Effector memory CD8-positive, alpha-beta T cell (primary cell): Measurements from ENCODE around the gene EXO1.
"Not testable (repeated sequence)": the region's sequence is repeated elsewhere in the genome, so short reads cannot be mapped to it uniquely, and the experiment has no call there.

Source experiments
- ATAC-seq: fragments of 150-1000 bp; cut with Tn5 transposase; replicated peaks from 2 replicates; pipeline ENCODE4 v1.10.0; 2021; ENCODE audit warnings: mild to moderate bottlenecking, moderate library complexity
- DNase-seq, 3 experiments: peaks; one replicate each; pipeline ENCODE4 v3.0.0; 2021
- H3K27ac Mint-ChIP-seq, 2 donors: one replicate each; pipeline ENCODE4 v1.8.0; 2022; ENCODE audit warnings: mild to moderate bottlenecking in 2 of 2, mixed read lengths in 2 of 2, moderate library complexity in 2 of 2
- H3K27me3 Mint-ChIP-seq, 2 donors: one replicate each; pipeline ENCODE4 v1.8.0; 2022; ENCODE audit warnings: mixed read lengths in 2 of 2
- H3K36me3 Mint-ChIP-seq: one replicate; pipeline ENCODE4 v1.8.0; 2022; ENCODE audit warnings: mild to moderate bottlenecking, moderate library complexity, mixed read lengths; ENCODE audit not compliant: insufficient read depth
- H3K4me1 Mint-ChIP-seq, 2 donors: one replicate each; pipeline ENCODE4 v1.8.0; 2022; ENCODE audit warnings: low read depth in 2 of 2, mixed read lengths in 2 of 2
- H3K4me3 Mint-ChIP-seq, 2 donors: one replicate each; pipeline ENCODE4 v1.8.0; 2022; ENCODE audit warnings: mild to moderate bottlenecking in 2 of 2, mixed read lengths in 2 of 2, moderate library complexity in 2 of 2
- H3K9me3 Mint-ChIP-seq, 2 donors: one replicate each; pipeline ENCODE4 v1.8.0; 2022; ENCODE audit warnings: mixed read lengths in 2 of 2
- total RNA-seq, 9 experiments: gene quantifications; one replicate each; lab custom pipeline; 2026; lab: John Stamatoyannopoulos, UW

EXO1 gene
- 0.63 to 7.4 (median 2.7) reads per million in 9 experiments for total RNA-seq

- no peaks in the 10 kb centered on the region for H3K27me3 Mint-ChIP-seq
- no peaks in the 10 kb centered on the region for H3K9me3 Mint-ChIP-seq
- peak within 1 kb of the TSS; percentile 98 to 100 for H3K27ac Mint-ChIP-seq
- ATAC-seq = peak; percentile 97
- peak; percentile 84 to 92 (median 86) for DNase-seq
- peak within 1 kb of the TSS; percentile 98 for H3K4me3 Mint-ChIP-seq
- H3K4me1 Mint-ChIP-seq = peaks cover 11 to 15% of the 10 kb centered on the region in 2 donors
- H3K36me3 Mint-ChIP-seq = peaks cover 7% of the 10 kb centered on the region
Observed at GRCh38 chr1:241847796-241848685, at the start of gene EXO1. EXO1 (plus strand) TSS chr1:241848204; CDS start chr1:241850426, 2,222 bp downstream.

GRCh38 chr1:241799416-241799815 is 48.6 kb upstream of the EXO1 start:
- ATAC-seq = no peak
- Mint-ChIP-seq H3K9me3 (no peaks in the 10 kb centered on the region), H3K36me3 (no peaks in the 10 kb centered on the region), H3K27me3 (peaks cover 12 to 27% of the 10 kb centered on the region in 2 donors), H3K27ac (no peak overlapping the region), H3K4me1 (no peaks in the 10 kb centered on the region), H3K4me3 (no peak overlapping the region)
- DNase-seq = no peak

- H3K4me1 Mint-ChIP-seq = no peaks in the 10 kb centered on the region
- H3K9me3 Mint-ChIP-seq = no peaks in the 10 kb centered on the region
- no peaks in the 10 kb centered on the region for H3K36me3 Mint-ChIP-seq
- H3K27me3 Mint-ChIP-seq = peaks cover 2 to 20% of the 10 kb centered on the region in 2 donors
- no peak for ATAC-seq
- no peak overlapping the region for H3K4me3 Mint-ChIP-seq
- H3K27ac Mint-ChIP-seq = no peak overlapping the region
- DNase-seq = no peak
Observed at GRCh38 chr1:241800640-241801039, 47.4 kb upstream of the EXO1 start.

GRCh38 chr1:241802863-241803262 is 45.1 kb upstream of the EXO1 start:
- DNase-seq = no peak
- no peak for ATAC-seq
- Mint-ChIP-seq H3K27me3 (peaks cover 0 to 17% of the 10 kb centered on the region in 2 donors), H3K4me1 (no peaks in the 10 kb centered on the region), H3K9me3 (no peaks in the 10 kb centered on the region), H3K36me3 (no peaks in the 10 kb centered on the region), H3K27ac (no peak overlapping the region), H3K4me3 (no peak overlapping the region)

- not testable (repeated sequence) for ATAC-seq, H3K27ac Mint-ChIP-seq, H3K4me3 Mint-ChIP-seq, H3K36me3 Mint-ChIP-seq, H3K9me3 Mint-ChIP-seq, H3K4me1 Mint-ChIP-seq, DNase-seq
- peaks cover 0 to 17% of the 10 kb centered on the region in 2 donors for H3K27me3 Mint-ChIP-seq
Observed at GRCh38 chr1:241804706-241805105, 43.3 kb upstream of the EXO1 start.

- no peak overlapping the region for H3K27ac Mint-ChIP-seq
Observed at GRCh38 chr1:241808265-241808664, 39.7 kb upstream of the EXO1 start.

GRCh38 chr1:241810769-241811405 is 37.1 kb upstream of the EXO1 start:
- Mint-ChIP-seq H3K4me3 (no peak overlapping the region), H3K27me3 (peaks cover 9 to 14% of the 10 kb centered on the region in 2 donors), H3K9me3 (no peaks in the 10 kb centered on the region), H3K27ac (no peak overlapping the region), H3K36me3 (no peaks in the 10 kb centered on the region), H3K4me1 (no peaks in the 10 kb centered on the region)
- DNase-seq (no peak), ATAC-seq (no peak)

More at GRCh38 chr1:241808265-241808664, 39.7 kb upstream of the EXO1 start:
- no peaks in the 10 kb centered on the region for H3K36me3 Mint-ChIP-seq
- H3K4me3 Mint-ChIP-seq = no peak overlapping the region
- ATAC-seq = no peak
- DNase-seq = no peak
- no peaks in the 10 kb centered on the region for H3K9me3 Mint-ChIP-seq
- H3K4me1 Mint-ChIP-seq = no peaks in the 10 kb centered on the region
- H3K27me3 Mint-ChIP-seq = peaks cover 7 to 9% of the 10 kb centered on the region in 2 donors

- Mint-ChIP-seq H3K36me3 (no peaks in the 10 kb centered on the region), H3K4me3 (no peak overlapping the region), H3K27ac (no peak overlapping the region), H3K4me1 (no peaks in the 10 kb centered on the region), H3K9me3 (no peaks in the 10 kb centered on the region), H3K27me3 (peaks cover 16 to 30% of the 10 kb centered on the region in 2 donors)
- DNase-seq = no peak
- no peak for ATAC-seq
Observed at GRCh38 chr1:241813768-241814320, 34.2 kb upstream of the EXO1 start.

GRCh38 chr1:241816008-241816407 is 32.0 kb upstream of the EXO1 start:
- Mint-ChIP-seq H3K4me3 (no peak overlapping the region), H3K9me3 (no peaks in the 10 kb centered on the region), H3K27ac (no peak overlapping the region), H3K4me1 (no peaks in the 10 kb centered on the region), H3K27me3 (peaks cover 16 to 30% of the 10 kb centered on the region in 2 donors), H3K36me3 (no peaks in the 10 kb centered on the region)
- DNase-seq (no peak), ATAC-seq (no peak)

- Mint-ChIP-seq H3K27me3 (peaks cover 7 to 30% of the 10 kb centered on the region in 2 donors), H3K36me3 (no peaks in the 10 kb centered on the region), H3K27ac (no peak overlapping the region), H3K4me1 (no peaks in the 10 kb centered on the region), H3K4me3 (no peak overlapping the region), H3K9me3 (no peaks in the 10 kb centered on the region)
- ATAC-seq (no peak), DNase-seq (no peak)
Observed at GRCh38 chr1:241817331-241817792, 30.6 kb upstream of the EXO1 start.

GRCh38 chr1:241817956-241818612 is 29.9 kb upstream of the EXO1 start:
- no peaks in the 10 kb centered on the region for H3K36me3 Mint-ChIP-seq

GRCh38 chr1:241819340-241819866 is 28.6 kb upstream of the EXO1 start:
- no peak for DNase-seq
- no peaks in the 10 kb centered on the region for H3K9me3 Mint-ChIP-seq
- H3K4me3 Mint-ChIP-seq = no peak overlapping the region
- H3K27ac Mint-ChIP-seq = no peak overlapping the region
- H3K27me3 Mint-ChIP-seq = peaks cover 14 to 28% of the 10 kb centered on the region in 2 donors
- no peaks in the 10 kb centered on the region for H3K36me3 Mint-ChIP-seq
- no peaks in the 10 kb centered on the region for H3K4me1 Mint-ChIP-seq
- no peak for ATAC-seq

More at GRCh38 chr1:241817956-241818612, 29.9 kb upstream of the EXO1 start:
- Mint-ChIP-seq H3K27ac (no peak overlapping the region), H3K4me1 (no peaks in the 10 kb centered on the region), H3K27me3 (peaks cover 7 to 23% of the 10 kb centered on the region in 2 donors), H3K4me3 (no peak overlapping the region), H3K9me3 (no peaks in the 10 kb centered on the region)
- ATAC-seq (no peak), DNase-seq (no peak)

GRCh38 chr1:241821363-241821762 is 26.6 kb upstream of the EXO1 start:
- Mint-ChIP-seq H3K27ac (no peak overlapping the region), H3K27me3 (peaks cover 23 to 29% of the 10 kb centered on the region in 2 donors), H3K9me3 (no peaks in the 10 kb centered on the region), H3K4me1 (no peaks in the 10 kb centered on the region), H3K36me3 (no peaks in the 10 kb centered on the region), H3K4me3 (no peak overlapping the region)
- no peak for DNase-seq
- no peak for ATAC-seq
